ENCODE results near the gene SULT1C3. TPM values are rescaled to one million over a fixed set of nuclear protein-coding genes. Genes with fewer than 3 reads are reported as not detected.

SULT1C3 gene
- total RNA-seq, 1 donor from 2014 or later = not detected

- no peak overlapping the region for H3K4me3 Mint-ChIP-seq
- intact Hi-C loops (cut with micrococcal nuclease) = no loop called here
- CTCF ChIA-PET = no interaction called here
- ATAC-seq (ENCODE audit: low read depth) (no peak), DNase-seq (no peak)
- no peak for TF ChIP-seq CTCF (IDR thresholded peaks at IDR 0.05)
- H3K27me3 Mint-ChIP-seq = peaks cover 3% of the 10 kb centered on the region
- H3K4me1 Mint-ChIP-seq = no peaks in the 10 kb centered on the region
- H3K36me3 Mint-ChIP-seq (ENCODE audit: low read depth) = no peaks in the 10 kb centered on the region
- H3K9me3 Mint-ChIP-seq = no peaks in the 10 kb centered on the region
- POLR2A ChIA-PET = no interaction called here
- H3K27ac Mint-ChIP-seq = no peak overlapping the region
Measured at GRCh38 chr2:108257757-108258331, 18.1 kb downstream of the SULT1C3 start.

GRCh38 chr2:108260773-108261172, 21.0 kb downstream of the SULT1C3 start:
- intact Hi-C loops (cut with micrococcal nuclease) = no loop called here
- H3K36me3 Mint-ChIP-seq (ENCODE audit: low read depth) = no peaks in the 10 kb centered on the region
- H3K4me3 Mint-ChIP-seq = no peak overlapping the region
- DNase-seq (no peak), ATAC-seq (ENCODE audit: low read depth) (no peak)
- H3K27me3 Mint-ChIP-seq = peaks cover 10% of the 10 kb centered on the region
- CTCF ChIA-PET = no interaction called here
- POLR2A ChIA-PET = interaction anchor here (0.5 kb wide), 1 partner anchor 49 kb away, joined by 5 read pairs; no protein-coding TSS in a partner anchor
- no peak for TF ChIP-seq CTCF (IDR thresholded peaks at IDR 0.05)
- no peaks in the 10 kb centered on the region for H3K9me3 Mint-ChIP-seq
- no peaks in the 10 kb centered on the region for H3K4me1 Mint-ChIP-seq
- no peak overlapping the region for H3K27ac Mint-ChIP-seq

GRCh38 chr2:108262036-108262435, 22.3 kb downstream of the SULT1C3 start:
- Mint-ChIP-seq H3K4me3 (no peak overlapping the region), H3K27ac (no peak overlapping the region), H3K36me3 (ENCODE audit: low read depth) (no peaks in the 10 kb centered on the region), H3K4me1 (no peaks in the 10 kb centered on the region), H3K9me3 (no peaks in the 10 kb centered on the region), H3K27me3 (peaks cover 10% of the 10 kb centered on the region)
- DNase-seq (no peak), ATAC-seq (ENCODE audit: low read depth) (no peak)
- intact Hi-C loops (cut with micrococcal nuclease) = no loop called here
- POLR2A ChIA-PET = no interaction called here
- CTCF ChIA-PET = no interaction called here
- no peak for TF ChIP-seq CTCF (IDR thresholded peaks at IDR 0.05)

- ATAC-seq (ENCODE audit: low read depth) = no peak
- ChIA-PET CTCF (no interaction called here), POLR2A (no interaction called here)
- Mint-ChIP-seq H3K4me1 (no peaks in the 10 kb centered on the region), H3K4me3 (no peak overlapping the region), H3K27ac (no peak overlapping the region), H3K9me3 (no peaks in the 10 kb centered on the region), H3K36me3 (ENCODE audit: low read depth) (no peaks in the 10 kb centered on the region), H3K27me3 (peaks cover 12% of the 10 kb centered on the region)
- no peak for DNase-seq
- intact Hi-C loops (cut with micrococcal nuclease) = no loop called here
- no peak for TF ChIP-seq CTCF (IDR thresholded peaks at IDR 0.05)
Measured at GRCh38 chr2:108263401-108263800, 23.6 kb downstream of the SULT1C3 start.

DNA sequence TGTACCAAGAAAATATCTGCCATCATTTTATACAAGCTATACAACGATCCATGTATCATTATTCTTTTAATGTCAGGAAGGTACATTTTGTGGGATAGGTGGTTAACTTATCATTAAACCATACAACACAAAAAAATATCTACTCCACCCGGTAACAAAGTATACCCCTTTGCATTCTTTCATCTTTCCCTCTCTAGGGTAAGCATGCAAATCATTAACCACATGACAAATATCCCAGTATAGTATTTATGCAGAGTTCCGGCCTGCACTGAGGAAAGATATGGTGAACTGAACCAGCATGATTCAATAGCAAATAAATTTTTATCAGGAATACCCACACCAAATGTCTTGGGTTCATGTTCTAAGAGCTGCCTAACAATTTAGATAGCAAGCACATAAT, 26.4 kb downstream of the SULT1C3 start:
- POLR2A ChIA-PET = no interaction called here
- ATAC-seq (ENCODE audit: low read depth) (no peak), DNase-seq (no peak)
- H3K36me3 Mint-ChIP-seq (ENCODE audit: low read depth) = no peaks in the 10 kb centered on the region
- H3K4me1 Mint-ChIP-seq = no peaks in the 10 kb centered on the region
- TF ChIP-seq CTCF (IDR thresholded peaks at IDR 0.05) = no peak
- CTCF ChIA-PET = no interaction called here
- no peaks in the 10 kb centered on the region for H3K9me3 Mint-ChIP-seq
- intact Hi-C loops (cut with micrococcal nuclease) = no loop called here
- H3K27ac Mint-ChIP-seq = no peak overlapping the region
- H3K4me3 Mint-ChIP-seq = no peak overlapping the region
- peaks cover 9% of the 10 kb centered on the region for H3K27me3 Mint-ChIP-seq
